ENCODE results near the gene AGPAT1. TPM values are rescaled to one million over a fixed set of nuclear protein-coding genes. Genes with fewer than 3 reads are reported as not detected.

The AGPAT1 gene
- total and polyA plus RNA-seq, 2 experiments from 2014 or later, result 39.8 to 82.1 TPM

DNA sequence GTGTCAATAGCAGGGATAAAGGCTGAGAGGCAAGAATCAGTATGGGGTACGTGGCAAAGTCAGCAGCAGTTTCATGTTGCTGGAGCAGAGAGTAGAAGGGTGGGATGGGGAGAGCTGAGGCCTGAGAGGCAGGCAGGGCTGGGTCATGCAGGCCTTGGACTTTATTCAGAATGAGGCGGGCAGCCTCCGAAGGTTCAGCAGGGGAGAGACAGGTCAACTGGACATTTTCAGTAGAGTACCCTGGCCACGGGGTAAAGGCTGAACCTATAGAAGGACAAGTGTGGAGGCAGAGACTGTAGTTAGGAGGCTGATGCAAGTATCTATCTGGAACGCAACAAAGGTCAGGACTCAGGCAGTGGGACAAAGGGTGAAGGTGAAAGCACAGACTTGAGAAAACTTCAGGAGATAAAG, 34.3 kb upstream of the AGPAT1 start:
- TF ChIP-seq, protein P1, sequence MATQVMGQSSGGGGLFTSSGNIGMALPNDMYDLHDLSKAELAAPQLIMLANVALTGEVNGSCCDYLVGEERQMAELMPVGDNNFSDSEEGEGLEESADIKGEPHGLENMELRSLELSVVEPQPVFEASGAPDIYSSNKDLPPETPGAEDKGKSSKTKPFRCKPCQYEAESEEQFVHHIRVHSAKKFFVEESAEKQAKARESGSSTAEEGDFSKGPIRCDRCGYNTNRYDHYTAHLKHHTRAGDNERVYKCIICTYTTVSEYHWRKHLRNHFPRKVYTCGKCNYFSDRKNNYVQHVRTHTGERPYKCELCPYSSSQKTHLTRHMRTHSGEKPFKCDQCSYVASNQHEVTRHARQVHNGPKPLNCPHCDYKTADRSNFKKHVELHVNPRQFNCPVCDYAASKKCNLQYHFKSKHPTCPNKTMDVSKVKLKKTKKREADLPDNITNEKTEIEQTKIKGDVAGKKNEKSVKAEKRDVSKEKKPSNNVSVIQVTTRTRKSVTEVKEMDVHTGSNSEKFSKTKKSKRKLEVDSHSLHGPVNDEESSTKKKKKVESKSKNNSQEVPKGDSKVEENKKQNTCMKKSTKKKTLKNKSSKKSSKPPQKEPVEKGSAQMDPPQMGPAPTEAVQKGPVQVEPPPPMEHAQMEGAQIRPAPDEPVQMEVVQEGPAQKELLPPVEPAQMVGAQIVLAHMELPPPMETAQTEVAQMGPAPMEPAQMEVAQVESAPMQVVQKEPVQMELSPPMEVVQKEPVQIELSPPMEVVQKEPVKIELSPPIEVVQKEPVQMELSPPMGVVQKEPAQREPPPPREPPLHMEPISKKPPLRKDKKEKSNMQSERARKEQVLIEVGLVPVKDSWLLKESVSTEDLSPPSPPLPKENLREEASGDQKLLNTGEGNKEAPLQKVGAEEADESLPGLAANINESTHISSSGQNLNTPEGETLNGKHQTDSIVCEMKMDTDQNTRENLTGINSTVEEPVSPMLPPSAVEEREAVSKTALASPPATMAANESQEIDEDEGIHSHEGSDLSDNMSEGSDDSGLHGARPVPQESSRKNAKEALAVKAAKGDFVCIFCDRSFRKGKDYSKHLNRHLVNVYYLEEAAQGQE (IDR thresholded peaks at IDR 0.05; ENCODE audit: unreplicated experiment), result no peak
- TF ChIP-seq EZH2phosphoT487 (IDR thresholded peaks at IDR 0.05; ENCODE audit: unreplicated experiment) (no peak), JUNB (IDR thresholded peaks at IDR 0.05; ENCODE audit: unreplicated experiment) (no peak), CREB1 (CRISPR knock-in tag; IDR thresholded peaks at IDR 0.05; ENCODE audit: low read depth) (no peak), POLR2AphosphoS5 (IDR thresholded peaks at IDR 0.05; ENCODE audit: low read depth) (no peak), STAT1 (IDR thresholded peaks at IDR 0.05; ENCODE audit: unreplicated experiment) (no peak), NANOG (IDR thresholded peaks at IDR 0.05; ENCODE audit: borderline replicate concordance) (no peak)
- TF ChIP-seq, protein P2, sequence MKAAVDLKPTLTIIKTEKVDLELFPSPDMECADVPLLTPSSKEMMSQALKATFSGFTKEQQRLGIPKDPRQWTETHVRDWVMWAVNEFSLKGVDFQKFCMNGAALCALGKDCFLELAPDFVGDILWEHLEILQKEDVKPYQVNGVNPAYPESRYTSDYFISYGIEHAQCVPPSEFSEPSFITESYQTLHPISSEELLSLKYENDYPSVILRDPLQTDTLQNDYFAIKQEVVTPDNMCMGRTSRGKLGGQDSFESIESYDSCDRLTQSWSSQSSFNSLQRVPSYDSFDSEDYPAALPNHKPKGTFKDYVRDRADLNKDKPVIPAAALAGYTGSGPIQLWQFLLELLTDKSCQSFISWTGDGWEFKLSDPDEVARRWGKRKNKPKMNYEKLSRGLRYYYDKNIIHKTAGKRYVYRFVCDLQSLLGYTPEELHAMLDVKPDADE (IDR thresholded peaks at IDR 0.05), result no peak
- TF ChIP-seq, protein P3, sequence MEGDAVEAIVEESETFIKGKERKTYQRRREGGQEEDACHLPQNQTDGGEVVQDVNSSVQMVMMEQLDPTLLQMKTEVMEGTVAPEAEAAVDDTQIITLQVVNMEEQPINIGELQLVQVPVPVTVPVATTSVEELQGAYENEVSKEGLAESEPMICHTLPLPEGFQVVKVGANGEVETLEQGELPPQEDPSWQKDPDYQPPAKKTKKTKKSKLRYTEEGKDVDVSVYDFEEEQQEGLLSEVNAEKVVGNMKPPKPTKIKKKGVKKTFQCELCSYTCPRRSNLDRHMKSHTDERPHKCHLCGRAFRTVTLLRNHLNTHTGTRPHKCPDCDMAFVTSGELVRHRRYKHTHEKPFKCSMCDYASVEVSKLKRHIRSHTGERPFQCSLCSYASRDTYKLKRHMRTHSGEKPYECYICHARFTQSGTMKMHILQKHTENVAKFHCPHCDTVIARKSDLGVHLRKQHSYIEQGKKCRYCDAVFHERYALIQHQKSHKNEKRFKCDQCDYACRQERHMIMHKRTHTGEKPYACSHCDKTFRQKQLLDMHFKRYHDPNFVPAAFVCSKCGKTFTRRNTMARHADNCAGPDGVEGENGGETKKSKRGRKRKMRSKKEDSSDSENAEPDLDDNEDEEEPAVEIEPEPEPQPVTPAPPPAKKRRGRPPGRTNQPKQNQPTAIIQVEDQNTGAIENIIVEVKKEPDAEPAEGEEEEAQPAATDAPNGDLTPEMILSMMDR (conservative IDR thresholded peaks at IDR 0.05; ENCODE audit: low read depth in 2 of 2), result no peak
- Histone ChIP-seq H3K79me2 (replicated peaks; ENCODE audit: insufficient read depth) (no peaks in the 10 kb centered on the region), H3K27me3 (ENCODE audit: insufficient read depth) (no peaks in the 10 kb centered on the region), H3K9me2 (ENCODE audit: insufficient read depth) (no peaks in the 10 kb centered on the region), H3K4me1 (ENCODE audit: insufficient read depth) (no peaks in the 10 kb centered on the region), H3K27ac (ENCODE audit: low read depth) (no peak overlapping the region), H3K4me3 (no peak overlapping the region), H3K36me3 (ENCODE audit: insufficient read depth) (no peaks in the 10 kb centered on the region), H4K20me1 (replicated peaks; ENCODE audit: insufficient read depth) (no peaks in the 10 kb centered on the region), H3F3A (replicated peaks; ENCODE audit: low read depth) (no peaks in the 10 kb centered on the region), H3K4me2 (no peak overlapping the region), H2AFZ (no peak overlapping the region)
- peak overlapping the region; percentile 28; the same call in 1 of the 2 replicates for H3K27ac Mint-ChIP-seq
- no peak for DNase-seq (ENCODE audit: low spot score)
- ATAC-seq, result no peak
- H3K36me3 Mint-ChIP-seq (ENCODE audit: low read depth), result no peaks in the 10 kb centered on the region
- peaks cover 3% of the 10 kb centered on the region; the same call in 1 of the 3 replicates for H3K9me3 Mint-ChIP-seq
- H3K27me3 Mint-ChIP-seq (ENCODE audit: insufficient read depth, low read depth, poor library complexity), result peaks cover 7% of the 10 kb centered on the region
- no peak overlapping the region for H3K4me3 Mint-ChIP-seq
- no peaks in the 10 kb centered on the region for H3K4me1 Mint-ChIP-seq

DNA sequence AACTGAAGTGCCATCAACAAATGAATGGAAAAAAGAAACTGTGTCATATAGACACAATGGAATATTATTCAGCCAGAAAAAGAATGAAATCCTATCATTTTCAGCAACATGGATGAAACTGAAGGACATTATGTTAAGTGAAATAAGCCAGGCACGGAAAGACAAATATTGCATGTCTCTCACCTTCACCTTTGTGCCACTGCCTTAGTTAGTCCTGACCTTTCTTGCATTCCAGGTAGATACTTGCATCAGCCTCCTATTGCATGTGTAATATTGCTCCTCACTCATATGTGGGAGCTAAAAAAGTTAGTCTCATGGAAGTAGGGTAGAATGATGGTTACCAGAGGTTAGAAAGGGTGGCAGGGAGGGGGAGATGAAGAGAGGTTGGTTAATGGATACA, 33.1 kb upstream of the AGPAT1 start:
- Mint-ChIP-seq H3K27me3 (ENCODE audit: insufficient read depth, low read depth, poor library complexity) (peaks cover 7% of the 10 kb centered on the region), H3K4me3 (no peak overlapping the region), H3K36me3 (ENCODE audit: low read depth) (no peaks in the 10 kb centered on the region), H3K4me1 (no peaks in the 10 kb centered on the region), H3K27ac (no peak overlapping the region), H3K9me3 (peaks cover 3% of the 10 kb centered on the region; the same call in 1 of the 3 replicates)
- H3K27ac ChIP-seq (ENCODE audit: low read depth), result no peak overlapping the region
- ATAC-seq (no peak), DNase-seq (ENCODE audit: low spot score) (no peak)
- H3K36me3 ChIP-seq (ENCODE audit: insufficient read depth), result no peaks in the 10 kb centered on the region
- no peaks in the 10 kb centered on the region for H3K79me2 ChIP-seq (replicated peaks; ENCODE audit: insufficient read depth)
- no peak overlapping the region for H3K4me2 ChIP-seq
- no peak overlapping the region for H2AFZ ChIP-seq
- no peaks in the 10 kb centered on the region for H3K9me2 ChIP-seq (ENCODE audit: insufficient read depth)
- H3K4me1 ChIP-seq (ENCODE audit: insufficient read depth), result no peaks in the 10 kb centered on the region
- no peaks in the 10 kb centered on the region for H3K27me3 ChIP-seq (ENCODE audit: insufficient read depth)
- no peak overlapping the region for H3K4me3 ChIP-seq
- no peaks in the 10 kb centered on the region for H4K20me1 ChIP-seq (replicated peaks; ENCODE audit: insufficient read depth)
- H3F3A ChIP-seq (replicated peaks; ENCODE audit: low read depth), result no peaks in the 10 kb centered on the region
- TF ChIP-seq ZNF331 (CRISPR knock-in tag; IDR thresholded peaks at IDR 0.05; ENCODE audit: low read depth) (no peak), NANOG (IDR thresholded peaks at IDR 0.05; ENCODE audit: borderline replicate concordance) (no peak), EZH2phosphoT487 (IDR thresholded peaks at IDR 0.05; ENCODE audit: unreplicated experiment) (no peak), POLR2AphosphoS5 (IDR thresholded peaks at IDR 0.05; ENCODE audit: low read depth) (no peak)
- TF ChIP-seq, protein P1 (IDR thresholded peaks at IDR 0.05; ENCODE audit: unreplicated experiment), result no peak
- TF ChIP-seq, protein P2 (IDR thresholded peaks at IDR 0.05), result no peak
- TF ChIP-seq, protein P3 (conservative IDR thresholded peaks at IDR 0.05; ENCODE audit: low read depth in 2 of 2), result no peak

Data from GM23338 (cell line).